Mammary epithelial cell (primary cell): ENCODE data around the gene TTC17.

ENCODE experiments used
- EZH2 ChIP-seq: IDR thresholded peaks from 2 replicates; pipeline ENCODE4 v1.6.1; 2012; ENCODE audit warnings: low read length, inconsistent platforms, borderline replicate concordance
- TF ChIP-seq, protein P1 (sequence below), 2 donors: IDR thresholded peaks in 1 of 2; conservative IDR thresholded peaks in 1 of 2; 2 replicates each; pipeline ENCODE4 v1.5.1; 2011 to 2012; ENCODE audit warnings: inconsistent platforms in 2 of 2, low read length in 2 of 2, mild to moderate bottlenecking in 2 of 2, control low read depth in 1 of 2, low read depth in 1 of 2; ENCODE audit not compliant: insufficient read depth in 1 of 2; ENCODE audit errors: extremely low read depth in 1 of 2

- TF ChIP-seq EZH2, result no peak
- TF ChIP-seq, protein P1, sequence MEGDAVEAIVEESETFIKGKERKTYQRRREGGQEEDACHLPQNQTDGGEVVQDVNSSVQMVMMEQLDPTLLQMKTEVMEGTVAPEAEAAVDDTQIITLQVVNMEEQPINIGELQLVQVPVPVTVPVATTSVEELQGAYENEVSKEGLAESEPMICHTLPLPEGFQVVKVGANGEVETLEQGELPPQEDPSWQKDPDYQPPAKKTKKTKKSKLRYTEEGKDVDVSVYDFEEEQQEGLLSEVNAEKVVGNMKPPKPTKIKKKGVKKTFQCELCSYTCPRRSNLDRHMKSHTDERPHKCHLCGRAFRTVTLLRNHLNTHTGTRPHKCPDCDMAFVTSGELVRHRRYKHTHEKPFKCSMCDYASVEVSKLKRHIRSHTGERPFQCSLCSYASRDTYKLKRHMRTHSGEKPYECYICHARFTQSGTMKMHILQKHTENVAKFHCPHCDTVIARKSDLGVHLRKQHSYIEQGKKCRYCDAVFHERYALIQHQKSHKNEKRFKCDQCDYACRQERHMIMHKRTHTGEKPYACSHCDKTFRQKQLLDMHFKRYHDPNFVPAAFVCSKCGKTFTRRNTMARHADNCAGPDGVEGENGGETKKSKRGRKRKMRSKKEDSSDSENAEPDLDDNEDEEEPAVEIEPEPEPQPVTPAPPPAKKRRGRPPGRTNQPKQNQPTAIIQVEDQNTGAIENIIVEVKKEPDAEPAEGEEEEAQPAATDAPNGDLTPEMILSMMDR (conservative IDR thresholded peaks at IDR 0.05 in 1 of 2, IDR thresholded peaks at IDR 0.05 in 1 of 2; ENCODE audit: extremely low read depth in 1 of 2, insufficient read depth in 1 of 2, low read depth in 1 of 2, low read length in 2 of 2), result no peak
Measured at GRCh38 chr11:43376594-43376993, 17.9 kb downstream of the TTC17 start.
